Fibroblast of peridontal ligament (primary cell): Measurements from ENCODE around the gene HS1BP3.

ENCODE experiments used
- DNase-seq: peaks from one replicate; pipeline ENCODE4 v3.0.0-alpha.2; 2010; ENCODE audit errors: extremely low read depth

Gene HS1BP3

DNA sequence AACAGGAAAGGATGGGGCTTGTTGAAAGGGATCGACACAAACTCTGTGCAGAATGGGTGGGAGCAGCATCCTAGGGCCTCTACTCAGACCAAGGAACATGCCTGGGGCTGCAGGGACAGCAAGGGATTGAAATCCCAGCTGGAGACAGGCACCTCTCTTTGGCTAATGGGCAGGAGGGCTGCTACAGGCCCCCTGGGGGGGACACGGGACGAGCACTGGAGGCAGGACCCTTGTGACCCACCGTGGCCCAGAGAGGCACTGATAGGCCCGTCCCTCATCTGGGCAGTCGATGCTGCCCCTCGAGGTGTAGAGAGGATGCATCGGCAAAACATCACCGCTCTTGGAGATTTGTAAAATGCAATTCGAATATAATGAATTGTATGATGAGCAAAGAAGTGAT, 5.1 kb downstream of the HS1BP3 start:
- DNase-seq, result no peak

GRCh38 chr2:20645301-20645701, 5.6 kb downstream of the HS1BP3 start:
- DNase-seq, result no peak

- no peak for DNase-seq
Measured at GRCh38 chr2:20643826-20644225, 7.1 kb downstream of the HS1BP3 start.

DNA sequence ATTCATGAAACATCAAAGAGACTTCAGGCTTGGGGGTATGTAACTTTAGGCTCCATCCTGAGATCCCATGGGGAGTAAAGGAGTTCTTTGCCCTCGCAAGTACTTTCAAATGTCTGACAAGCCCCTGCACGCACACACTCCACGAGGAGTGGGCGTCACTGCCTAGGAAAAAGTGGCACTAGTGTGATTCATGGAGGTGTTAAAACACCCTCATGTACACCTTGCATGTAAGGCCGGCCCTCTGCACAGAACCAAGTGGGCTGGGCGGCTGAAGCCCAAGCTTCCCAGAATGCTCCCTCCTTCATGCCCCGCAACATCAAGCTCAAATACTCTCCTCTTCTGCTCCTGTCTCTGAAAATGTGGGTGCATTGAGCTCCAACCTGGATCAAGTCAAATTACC, 7.8 kb downstream of the HS1BP3 start:
- DNase-seq, result no peak

- DNase-seq, result peak; percentile 52
Measured at GRCh38 chr2:20642055-20642971, 8.6 kb downstream of the HS1BP3 start.

GRCh38 chr2:20641123-20641985, 9.5 kb downstream of the HS1BP3 start:
- no peak for DNase-seq

DNA sequence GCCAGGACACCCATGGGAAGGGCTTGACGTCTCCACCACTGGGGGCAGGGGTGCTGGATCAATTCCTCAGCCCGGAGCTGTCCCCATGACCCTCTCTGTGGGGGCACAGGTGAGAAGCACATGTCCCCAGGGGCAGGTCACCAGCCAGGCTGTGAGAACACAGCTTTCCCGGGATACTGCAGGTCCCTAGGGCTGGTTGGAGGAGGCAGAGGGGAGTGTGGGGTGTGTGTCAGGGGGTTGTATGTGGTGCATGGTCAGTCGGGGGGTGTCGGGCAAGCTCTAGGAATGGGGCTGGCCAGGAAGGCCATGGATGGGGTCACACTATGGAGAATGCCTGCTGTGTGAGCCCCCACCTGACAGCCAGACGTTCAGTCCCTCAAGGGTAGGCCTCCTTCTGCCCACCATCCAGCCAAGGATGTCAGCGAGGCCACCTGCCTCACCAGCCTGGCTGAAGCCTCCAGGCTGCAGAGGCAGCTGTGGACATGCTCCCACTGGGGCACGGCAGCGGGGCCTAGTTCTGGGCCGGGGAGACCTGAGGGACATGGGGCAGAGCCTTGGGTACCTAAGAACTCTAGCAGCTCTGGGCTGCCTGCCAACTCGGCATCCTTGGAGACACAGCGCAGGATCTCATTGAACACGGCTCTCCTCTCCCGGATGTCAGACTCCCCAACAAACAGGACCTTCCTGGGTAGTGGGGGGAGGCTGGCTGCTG, 10.3 kb downstream of the HS1BP3 start:
- DNase-seq, result no peak

DNA sequence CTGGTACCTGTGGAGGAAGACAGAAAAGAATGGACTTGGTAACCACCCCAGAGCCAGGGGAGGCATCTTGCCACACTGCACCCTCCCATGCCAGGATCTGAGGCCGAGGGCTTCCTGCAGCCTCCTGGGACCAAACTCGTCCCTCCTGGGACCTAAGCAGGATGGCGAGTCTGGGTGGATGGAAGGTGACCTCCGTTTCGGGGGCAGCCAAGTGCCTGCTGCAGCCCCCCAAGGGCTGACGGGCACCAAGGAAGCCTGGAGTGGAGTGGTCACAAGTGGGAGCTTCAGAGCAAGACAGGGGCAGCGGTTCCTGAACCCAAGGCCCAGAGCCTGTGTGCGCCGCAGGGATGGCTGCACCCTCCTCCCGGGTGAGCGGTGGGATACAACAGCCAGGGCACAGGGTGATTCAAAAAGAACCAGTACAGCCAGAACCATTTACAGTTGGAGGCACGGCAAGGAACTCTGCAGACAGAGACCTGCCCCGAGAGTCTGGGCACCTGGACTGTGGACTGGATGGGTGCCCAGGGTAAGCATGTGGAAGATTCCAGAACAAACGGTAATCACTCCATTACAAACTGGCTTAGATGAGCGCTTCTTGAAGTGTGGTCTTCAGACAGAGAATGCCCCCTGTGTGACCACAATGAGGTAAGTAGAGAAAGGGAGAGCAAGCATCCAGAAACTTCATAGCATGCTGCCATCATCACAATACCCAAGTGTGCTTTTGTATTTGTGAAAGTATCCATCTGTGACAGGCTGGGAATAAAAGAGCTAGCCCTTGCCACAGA, 12.1 kb downstream of the HS1BP3 start:
- no peak for DNase-seq

DNA sequence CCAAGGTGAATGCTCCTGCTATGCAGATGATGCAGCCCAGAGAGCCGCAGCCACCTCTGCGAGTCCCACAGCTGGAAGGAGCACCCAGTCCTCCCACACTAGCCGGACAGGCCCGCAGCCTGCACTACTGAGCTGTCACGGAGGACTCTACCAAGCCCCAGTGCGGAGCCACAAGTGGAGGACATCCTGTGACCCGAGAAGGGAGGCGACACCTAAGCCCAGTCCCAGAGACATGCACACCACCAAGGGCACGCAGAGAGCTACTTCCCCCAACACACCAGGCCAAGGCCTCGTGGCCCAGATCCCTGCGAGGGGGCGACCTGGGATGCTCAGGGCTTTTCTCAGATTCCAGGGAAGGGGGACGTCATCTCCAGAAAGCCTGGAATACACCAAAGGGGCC, 12.9 kb downstream of the HS1BP3 start:
- DNase-seq, result no peak

GRCh38 chr2:20637147-20637546, 13.8 kb downstream of the HS1BP3 start:
- DNase-seq, result no peak

GRCh38 chr2:20635675-20636584, 15.0 kb downstream of the HS1BP3 start:
- peak; percentile 73 for DNase-seq

- no peak for DNase-seq
Measured at GRCh38 chr2:20635113-20635510, 15.8 kb downstream of the HS1BP3 start.

- DNase-seq, result peak; percentile 70
Measured at GRCh38 chr2:20634507-20635112, 16.3 kb downstream of the HS1BP3 start.

DNA sequence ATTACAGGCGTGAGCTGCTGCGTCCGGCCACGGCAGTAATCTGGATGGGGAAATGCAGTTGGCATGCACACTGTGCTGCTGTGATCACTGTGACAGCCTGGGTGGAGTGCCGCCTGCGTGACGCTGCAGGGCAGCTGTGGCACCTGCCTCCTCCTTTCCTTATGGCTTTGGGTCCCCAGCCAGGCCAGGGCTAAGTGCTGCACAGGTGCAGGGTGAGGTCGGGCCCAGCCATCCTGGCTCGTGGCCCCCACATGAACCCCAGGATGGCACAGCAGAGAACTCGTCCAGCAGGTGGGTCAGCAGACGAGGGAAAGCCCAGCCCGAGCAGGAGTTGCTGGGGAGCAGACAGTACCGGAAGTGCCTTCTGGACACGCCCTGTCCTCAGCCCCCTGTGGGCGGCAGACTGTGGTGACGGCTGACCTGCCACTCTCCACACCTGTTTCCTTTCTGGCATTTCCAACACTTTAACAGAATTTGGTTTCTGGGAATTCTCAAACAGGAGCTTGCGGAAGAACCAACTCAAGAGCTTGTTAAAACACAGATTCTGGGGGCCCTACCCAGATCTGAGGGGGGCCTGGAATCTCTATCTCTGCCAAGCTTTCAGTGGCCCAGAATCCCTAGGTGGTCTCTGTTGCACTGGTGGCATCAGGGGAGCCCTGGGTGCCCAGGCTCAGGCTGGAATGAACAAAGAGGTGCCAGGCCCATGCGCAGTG, 16.9 kb downstream of the HS1BP3 start:
- no peak for DNase-seq

GRCh38 chr2:20633001-20633400, 17.9 kb downstream of the HS1BP3 start:
- no peak for DNase-seq

GRCh38 chr2:20632446-20632990, 18.4 kb downstream of the HS1BP3 start:
- no peak for DNase-seq

GRCh38 chr2:20631617-20632307, 19.1 kb downstream of the HS1BP3 start:
- no peak for DNase-seq

DNA sequence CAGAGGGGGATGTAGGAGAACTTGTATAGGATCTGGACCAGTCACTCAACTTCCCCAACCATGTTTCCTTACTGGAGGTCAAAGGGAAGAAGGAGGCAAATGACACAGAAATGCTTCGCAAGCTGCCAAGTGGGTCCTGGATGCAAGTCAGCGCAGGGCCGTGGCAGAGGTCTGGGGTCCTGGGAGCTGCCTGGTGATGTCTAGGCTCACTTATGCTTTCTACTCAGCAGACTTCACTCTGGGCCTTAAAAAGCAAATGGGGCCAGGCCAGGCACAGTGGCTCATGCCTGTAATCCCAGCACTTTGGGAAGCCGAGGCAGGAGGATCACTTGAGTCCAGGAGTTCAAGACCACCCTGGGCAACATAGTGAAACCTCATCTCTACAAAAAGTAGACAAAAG, 19.9 kb downstream of the HS1BP3 start:
- DNase-seq, result no peak
